Gastrocnemius medialis (tissue), 4 donors: ENCODE results near the gene C1orf116.

Source experiments
- POLR2A ChIP-seq, 2 donors: fragments of 450-650 bp; IDR thresholded peaks; one replicate each; pipeline ENCODE4 v1.6.1; 2017; ENCODE audit warnings: antibody characterized with exemption in 2 of 2, mild to moderate bottlenecking in 2 of 2, moderate library complexity in 2 of 2
- TF ChIP-seq, protein P1 (sequence below), 5 experiments: fragments of 450-650 bp in 3 of 5; fragments of 200-600 bp in 2 of 5; sonication (generic) in 2 of 5; IDR thresholded peaks in 4 of 5; conservative IDR thresholded peaks in 1 of 5; 1 replicate in 4 of 5; 2 replicates in 1 of 5; pipeline ENCODE4 v1.5.1; 2016 to 2019; ENCODE audit warnings: antibody characterized with exemption in 5 of 5, mild to moderate bottlenecking in 3 of 5, moderate library complexity in 3 of 5

DNA sequence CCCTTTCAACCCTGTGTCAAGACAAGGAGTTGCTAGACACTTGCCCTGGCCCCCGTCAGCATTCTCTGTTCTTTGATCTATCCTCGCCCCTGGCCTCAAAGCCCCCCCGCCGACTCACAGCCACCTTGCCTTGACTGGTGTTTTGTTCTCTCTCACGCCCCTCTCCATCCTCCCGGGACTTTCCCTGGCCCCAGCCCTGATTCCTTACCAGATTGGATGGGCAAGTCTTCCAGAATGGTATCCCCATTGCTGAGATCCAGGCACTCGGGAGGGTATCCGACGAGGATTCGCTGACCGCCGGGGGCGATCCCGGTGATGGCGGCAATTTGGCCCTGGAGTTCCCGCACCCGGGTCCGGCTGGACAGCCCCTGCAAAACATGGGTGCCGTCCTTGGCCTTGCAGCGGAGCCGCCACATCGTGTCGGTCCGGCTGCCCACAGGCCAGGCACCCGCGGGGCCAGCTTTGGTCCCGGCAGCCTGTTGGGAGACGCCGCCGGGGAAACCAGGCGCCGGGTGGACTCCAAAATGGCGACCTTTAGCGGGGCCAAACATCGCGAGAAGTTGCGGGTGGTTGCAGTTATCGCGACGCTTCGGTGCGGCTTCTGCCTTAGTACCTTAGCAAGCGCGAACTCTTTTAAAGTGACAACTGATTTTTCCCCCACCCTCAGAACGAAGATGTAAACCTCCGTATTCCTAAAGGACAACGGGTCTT lies 18.1 kb upstream of the C1orf116 start:
- TF ChIP-seq, protein P1, sequence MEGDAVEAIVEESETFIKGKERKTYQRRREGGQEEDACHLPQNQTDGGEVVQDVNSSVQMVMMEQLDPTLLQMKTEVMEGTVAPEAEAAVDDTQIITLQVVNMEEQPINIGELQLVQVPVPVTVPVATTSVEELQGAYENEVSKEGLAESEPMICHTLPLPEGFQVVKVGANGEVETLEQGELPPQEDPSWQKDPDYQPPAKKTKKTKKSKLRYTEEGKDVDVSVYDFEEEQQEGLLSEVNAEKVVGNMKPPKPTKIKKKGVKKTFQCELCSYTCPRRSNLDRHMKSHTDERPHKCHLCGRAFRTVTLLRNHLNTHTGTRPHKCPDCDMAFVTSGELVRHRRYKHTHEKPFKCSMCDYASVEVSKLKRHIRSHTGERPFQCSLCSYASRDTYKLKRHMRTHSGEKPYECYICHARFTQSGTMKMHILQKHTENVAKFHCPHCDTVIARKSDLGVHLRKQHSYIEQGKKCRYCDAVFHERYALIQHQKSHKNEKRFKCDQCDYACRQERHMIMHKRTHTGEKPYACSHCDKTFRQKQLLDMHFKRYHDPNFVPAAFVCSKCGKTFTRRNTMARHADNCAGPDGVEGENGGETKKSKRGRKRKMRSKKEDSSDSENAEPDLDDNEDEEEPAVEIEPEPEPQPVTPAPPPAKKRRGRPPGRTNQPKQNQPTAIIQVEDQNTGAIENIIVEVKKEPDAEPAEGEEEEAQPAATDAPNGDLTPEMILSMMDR (IDR thresholded peaks at IDR 0.05 in 4 of 5, conservative IDR thresholded peaks at IDR 0.05 in 1 of 5), result no peak
- peak; percentile 39 to 44 for TF ChIP-seq POLR2A (IDR thresholded peaks at IDR 0.05)
